B cell (primary cell): ENCODE data around the gene ELMO3. TPM values are rescaled to one million over a fixed set of nuclear protein-coding genes. Genes with fewer than 3 reads are reported as not detected.

Experiments used
- ATAC-seq: fragments of 200-7000 bp; cut with Tn5 transposase; one replicate; pipeline ENCODE4 v1.10.0; 2021; ENCODE audit warnings: low read depth, mild to moderate bottlenecking, moderate number of reproducible peaks, moderate library complexity
- CTCF ChIA-PET: fragments of 350-600 bp; sonication (Branson Sonifier 250); formaldehyde crosslinking; loops from one replicate; lab custom pipeline; 2021; ENCODE audit warnings: antibody characterized with exemption, inconsistent platforms; lab: Charles Lee
- POLR2A ChIA-PET: fragments of 350-600 bp; sonication (Branson Sonifier 250); formaldehyde crosslinking; loops from one replicate; lab custom pipeline; 2021; ENCODE audit warnings: antibody characterized with exemption; lab: Charles Lee
- DNase-seq: peaks from one replicate; pipeline ENCODE4 v3.0.0; 2013
- H2AFZ ChIP-seq: 2 replicates; pipeline ENCODE4 v1.6.1; 2012; ENCODE audit warnings: mild to moderate bottlenecking, low read depth, low read length; ENCODE audit not compliant: insufficient read depth, poor library complexity, severe bottlenecking
- H3K27ac ChIP-seq, 2 donors: 1 replicate in 1 of 2; 2 replicates in 1 of 2; pipeline ENCODE4 v1.5.1; 2012 to 2013; ENCODE audit warnings: low read length in 2 of 2, mild to moderate bottlenecking in 2 of 2, moderate library complexity in 1 of 2
- H3K27me3 ChIP-seq, 4 experiments: fragments of 200-600 bp in 1 of 4; sonication (generic) in 1 of 4; replicated peaks in 1 of 4; 1 replicate in 2 of 4; 2 replicates in 2 of 4; pipeline versions ENCODE4 v1.6.1 to v1.7.0; 2013 to 2016; ENCODE audit warnings: low read length in 3 of 4, mild to moderate bottlenecking in 2 of 4, mixed read lengths in 1 of 4, moderate library complexity in 1 of 4; ENCODE audit not compliant: insufficient read depth in 4 of 4, control insufficient read depth in 3 of 4; ENCODE audit errors: control extremely low read depth in 1 of 4
- H3K36me3 ChIP-seq, 2 experiments: replicated peaks in 1 of 2; 1 replicate in 1 of 2; 2 replicates in 1 of 2; pipeline versions ENCODE4 v1.6.1 to v1.7.1; 2013; ENCODE audit warnings: low read length in 1 of 2; ENCODE audit not compliant: insufficient read depth in 2 of 2, control insufficient read depth in 1 of 2; ENCODE audit errors: control extremely low read depth in 1 of 2, extremely low read depth in 1 of 2
- H3K4me1 ChIP-seq, 2 donors: fragments of 200-600 bp in 1 of 2; sonication (generic) in 1 of 2; 1 replicate in 1 of 2; 2 replicates in 1 of 2; pipeline versions ENCODE4 v1.5.1 to v1.6.1; 2013 to 2017; ENCODE audit warnings: low read length in 2 of 2; ENCODE audit not compliant: control insufficient read depth in 2 of 2, insufficient read depth in 2 of 2
- H3K4me2 ChIP-seq: replicated peaks from 2 replicates; pipeline ENCODE3; 2012; ENCODE audit warnings: mild to moderate bottlenecking, low read depth, low read length; ENCODE audit not compliant: poor library complexity, severe bottlenecking
- H3K4me3 ChIP-seq, 5 experiments: fragments of 200-600 bp in 1 of 5; sonication (generic) in 1 of 5; 1 replicate in 3 of 5; 2 replicates in 2 of 5; pipeline versions ENCODE4 v1.5.1 to v1.7.0; 2011 to 2016; ENCODE audit warnings: low read length in 4 of 5, mild to moderate bottlenecking in 4 of 5, low read depth in 2 of 5, control low read depth in 1 of 5, moderate library complexity in 1 of 5; ENCODE audit not compliant: insufficient read depth in 1 of 5; ENCODE audit errors: control extremely low read depth in 1 of 5, extremely low read depth in 1 of 5
- H3K79me2 ChIP-seq: fragments of 200-600 bp; sonication (generic); one replicate; pipeline ENCODE4 v1.6.0; 2016; ENCODE audit warnings: low read length; ENCODE audit not compliant: control insufficient read depth, insufficient read depth
- H3K9ac ChIP-seq: fragments of 200-600 bp; sonication (generic); 2 replicates; pipeline ENCODE4 v1.6.1; 2017; ENCODE audit warnings: mild to moderate bottlenecking, low read length, moderate library complexity
- H3K9me3 ChIP-seq, 3 donors: one replicate each; pipeline versions ENCODE4 v1.6.1 to v1.7.1; 2013; ENCODE audit warnings: low read length in 2 of 3; ENCODE audit not compliant: control insufficient read depth in 2 of 3, insufficient read depth in 1 of 3; ENCODE audit errors: control extremely low read depth in 1 of 3
- H4K20me1 ChIP-seq: 2 replicates; pipeline ENCODE4 v1.6.0; 2012; ENCODE audit warnings: mild to moderate bottlenecking, low read length; ENCODE audit not compliant: insufficient read depth, control insufficient read depth, poor library complexity, severe bottlenecking
- H3K27ac Mint-ChIP-seq: one replicate; pipeline ENCODE4 v1.8.0; 2021; ENCODE audit warnings: mixed read lengths
- H3K27me3 Mint-ChIP-seq: one replicate; pipeline ENCODE4 v1.8.0; 2021; ENCODE audit warnings: mixed read lengths
- H3K4me1 Mint-ChIP-seq: one replicate; pipeline ENCODE4 v1.8.0; 2021; ENCODE audit warnings: mixed read lengths
- H3K4me3 Mint-ChIP-seq: one replicate; pipeline ENCODE4 v1.8.0; 2021; ENCODE audit warnings: mixed read lengths
- H3K9me3 Mint-ChIP-seq: one replicate; pipeline ENCODE4 v1.8.0; 2022; ENCODE audit warnings: mixed read lengths; ENCODE audit not compliant: insufficient read depth
- CTCF ChIP-seq: fragments of 200-600 bp; IDR thresholded peaks from one replicate; pipeline ENCODE4 v1.8.0; 2022; ENCODE audit warnings: antibody characterized with exemption, mild to moderate bottlenecking
- EZH2 ChIP-seq: IDR thresholded peaks from 2 replicates; pipeline ENCODE4 v1.6.1; 2012; ENCODE audit warnings: borderline replicate concordance, low read depth, mild to moderate bottlenecking, moderate library complexity, low read length; ENCODE audit not compliant: insufficient read depth, poor library complexity, severe bottlenecking
- WGBS: methylation state at CpG from one replicate; pipeline ENCODE4 v1.1.5; 2013; ENCODE audit warnings: missing lambda C conversion rate; ENCODE audit not compliant: insufficient coverage; 5-methylcytosine and 5-hydroxymethylcytosine counted together
- intact Hi-C: fragments of 100-400 bp; cut with micrococcal nuclease; formaldehyde crosslinking; loops from one replicate; pipeline ENCODE4 v1.10.0; 2022
- polyA plus RNA-seq: library from polyadenylated mRNA; depleted of rRNA; stranded (reverse); fragments of >200 nt; gene quantifications from 2 replicates; pipeline ENCODE4 v1.2.3, GENCODE V29; 2012
- total RNA-seq, 2 donors: library from RNA; stranded (reverse); fragments of 120-200 nt in 1 of 2; gene quantifications; 1 replicate in 1 of 2; 2 replicates in 1 of 2; pipeline versions ENCODE4 v1.2.3 to v1.2.4, GENCODE V29; 2013 to 2022

ELMO3 gene
- total and polyA plus RNA-seq, 2 donors (not counting 1 experiment from before 2014, with no cell fraction given): 9.1 to 9.6 TPM

- no peaks in the 10 kb centered on the region for H3K9me3 Mint-ChIP-seq
- ChIA-PET POLR2A (interaction anchor here (0.6 kb wide), 2 partner anchors 26 to 131 kb away, joined by 3 to 4 read pairs; no protein-coding TSS in a partner anchor), CTCF (no interaction called here)
- peaks cover 58% of the 10 kb centered on the region for H3K27me3 Mint-ChIP-seq
- H3K79me2 ChIP-seq: no peaks in the 10 kb centered on the region
- ATAC-seq (no peak), DNase-seq (no peak)
- H3K27ac Mint-ChIP-seq: no peak overlapping the region
- no peak overlapping the region for H2AFZ ChIP-seq
- TF ChIP-seq CTCF: no peak
- H3K36me3 ChIP-seq: no peaks in the 10 kb centered on the region
- peaks cover 56 to 64% of the 10 kb centered on the region in 2 donors for H3K4me1 ChIP-seq
- H3K4me3 ChIP-seq: no peak overlapping the region
- peaks cover 20% of the 10 kb centered on the region for H4K20me1 ChIP-seq
- H3K9me3 ChIP-seq: peaks cover 0 to 47% (median 0%) of the 10 kb centered on the region in 3 donors
- H3K9ac ChIP-seq: no peak overlapping the region
- H3K27ac ChIP-seq: no peak overlapping the region
- peaks cover 40% of the 10 kb centered on the region for H3K4me1 Mint-ChIP-seq
- no peak overlapping the region for H3K4me3 Mint-ChIP-seq
- 37% methylated on average over 14 of the region's 18 CpGs for WGBS
- H3K4me2 ChIP-seq: no peak overlapping the region
- H3K27me3 ChIP-seq: peaks cover 0 to 95% (median 64%) of the 10 kb centered on the region in 4 experiments
- intact Hi-C loops: no loop called here
Observed at GRCh38 chr16:67166110-67166547, 32.8 kb upstream of the ELMO3 start.

- ATAC-seq (no peak), DNase-seq (no peak)
- 78% methylated on average over 4 of the region's 5 CpGs for WGBS
- no peak overlapping the region for H3K27ac Mint-ChIP-seq
- Histone ChIP-seq H3K27me3 (peaks cover 0 to 95% (median 67%) of the 10 kb centered on the region in 4 experiments), H3K27ac (no peak overlapping the region), H3K9ac (no peak overlapping the region), H3K79me2 (no peaks in the 10 kb centered on the region), H3K36me3 (no peaks in the 10 kb centered on the region), H3K4me2 (no peak overlapping the region), H4K20me1 (peaks cover 15% of the 10 kb centered on the region), H3K4me1 (peaks cover 51 to 62% of the 10 kb centered on the region in 2 donors), H3K9me3 (peaks cover 0 to 42% (median 0%) of the 10 kb centered on the region in 3 donors), H2AFZ (no peak overlapping the region), H3K4me3 (no peak overlapping the region)
- TF ChIP-seq CTCF (no peak), EZH2 (no peak)
- no peak overlapping the region for H3K4me3 Mint-ChIP-seq
- CTCF ChIA-PET: no interaction called here
- peaks cover 61% of the 10 kb centered on the region for H3K27me3 Mint-ChIP-seq
- H3K4me1 Mint-ChIP-seq: peaks cover 42% of the 10 kb centered on the region
- POLR2A ChIA-PET: no interaction called here
- no peaks in the 10 kb centered on the region for H3K9me3 Mint-ChIP-seq
- intact Hi-C loops: no loop called here
Observed at GRCh38 chr16:67166598-67167168, 32.2 kb upstream of the ELMO3 start.
